Endothelial cell of umbilical vein (primary cell): ENCODE results near the gene RAB3C. TPM values are rescaled to one million over a fixed set of nuclear protein-coding genes. Genes with fewer than 3 reads are reported as not detected.

Experiments used
- BruUV-seq: library from RNA; stranded (reverse); fragments of 400-500 nt; replicated peaks from 2 replicates; lab custom pipeline; 2021; lab: Mats Ljungman, UMichigan
- CTCF ChIA-PET: fragments of 300-600, 350-600 bp; sonication (Branson Sonifier 250); formaldehyde crosslinking; loops from one replicate; lab custom pipeline; 2021; ENCODE audit warnings: antibody characterized with exemption, inconsistent platforms; lab: Charles Lee
- POLR2A ChIA-PET: fragments of 300-600, 350-600 bp; sonication (Branson Sonifier 250); formaldehyde crosslinking; loops from one replicate; lab custom pipeline; 2021; ENCODE audit warnings: antibody characterized with exemption, inconsistent platforms; lab: Charles Lee
- DNase-seq: peaks from one replicate; pipeline ENCODE4 v3.0.0-alpha.2; 2011; ENCODE audit warnings: low read depth, low spot score
- FAIRE-seq: peaks from 2 replicates; lab custom pipeline; 2011; peaks lifted over from hg19 to GRCh38; lab: Jason Lieb, UNC
- H2AFZ ChIP-seq: 2 replicates; pipeline ENCODE4 v1.6.0; 2012; ENCODE audit warnings: low read depth, low read length, control low read depth, inconsistent platforms
- H3K27ac ChIP-seq: 2 replicates; pipeline ENCODE4 v1.5.1; 2011; ENCODE audit warnings: low read depth, mild to moderate bottlenecking, control low read depth, low read length, moderate library complexity; ENCODE audit not compliant: insufficient read depth
- H3K27me3 ChIP-seq, 2 experiments: 2 replicates each; pipeline versions ENCODE4 v1.6.0 to v1.6.1; 2011; ENCODE audit warnings: low read length in 2 of 2, mixed read lengths in 1 of 2; ENCODE audit not compliant: control insufficient read depth in 2 of 2, insufficient read depth in 2 of 2
- H3K36me3 ChIP-seq, 2 experiments: 2 replicates in 1 of 2; 3 replicates in 1 of 2; pipeline ENCODE4 v1.5.1; 2011; ENCODE audit warnings: low read length in 2 of 2, mild to moderate bottlenecking in 1 of 2, moderate library complexity in 1 of 2; ENCODE audit not compliant: control insufficient read depth in 2 of 2, insufficient read depth in 2 of 2; ENCODE audit errors: extremely low read depth in 1 of 2
- H3K4me1 ChIP-seq: 3 replicates; pipeline ENCODE4 v1.5.1; 2011; ENCODE audit warnings: mild to moderate bottlenecking, low read length; ENCODE audit not compliant: control insufficient read depth, insufficient read depth; ENCODE audit errors: extremely low read depth
- H3K4me2 ChIP-seq: 2 replicates; pipeline ENCODE4 v1.6.1; 2011; ENCODE audit warnings: low read length, control low read depth, mixed read lengths; ENCODE audit not compliant: insufficient read depth
- H3K4me3 ChIP-seq, 3 experiments: fragments of 200-600 bp in 1 of 3; sonication (generic), shearing (Covaris generic) in 1 of 3; replicated peaks in 1 of 3; 2 replicates each; pipeline ENCODE4 v1.5.1; 2011 to 2016; ENCODE audit warnings: control low read depth in 3 of 3, low read length in 3 of 3, mild to moderate bottlenecking in 2 of 3, inconsistent platforms in 1 of 3, low read depth in 1 of 3, moderate library complexity in 1 of 3; ENCODE audit not compliant: insufficient read depth in 1 of 3
- H3K79me2 ChIP-seq: 2 replicates; pipeline ENCODE4 v1.6.0; 2012; ENCODE audit warnings: low read length, inconsistent platforms; ENCODE audit not compliant: control insufficient read depth, insufficient read depth
- H3K9ac ChIP-seq: replicated peaks from 2 replicates; pipeline ENCODE3; 2011; ENCODE audit warnings: low read length, control low read depth; ENCODE audit not compliant: insufficient read depth; ENCODE audit errors: extremely low read depth
- H3K9me1 ChIP-seq: replicated peaks from 3 replicates; pipeline ENCODE4 v1.6.0; 2011; ENCODE audit warnings: mild to moderate bottlenecking, low read length; ENCODE audit not compliant: control insufficient read depth, insufficient read depth; ENCODE audit errors: extremely low read depth
- H3K9me3 ChIP-seq: replicated peaks from 2 replicates; pipeline ENCODE4 v1.5.1; 2012; ENCODE audit warnings: low read length, inconsistent platforms; ENCODE audit not compliant: control insufficient read depth, insufficient read depth
- H4K20me1 ChIP-seq: replicated peaks from 2 replicates; pipeline ENCODE3; 2011; ENCODE audit warnings: mild to moderate bottlenecking, low read length; ENCODE audit not compliant: control insufficient read depth, insufficient read depth; ENCODE audit errors: extremely low read depth
- CTCF ChIP-seq, 2 donors: IDR thresholded peaks; 1 replicate in 1 of 2; 2 replicates in 1 of 2; pipeline ENCODE4 v1.5.1; 2011; ENCODE audit warnings: low read length in 2 of 2, mild to moderate bottlenecking in 2 of 2, moderate library complexity in 2 of 2, control low read depth in 1 of 2, inconsistent platforms in 1 of 2, low read depth in 1 of 2; ENCODE audit not compliant: insufficient read depth in 1 of 2; ENCODE audit errors: extremely low read depth in 1 of 2
- EZH2 ChIP-seq: IDR thresholded peaks from 2 replicates; pipeline ENCODE4 v1.6.1; 2012; ENCODE audit warnings: borderline replicate concordance, low read depth, mild to moderate bottlenecking, moderate library complexity, low read length, inconsistent platforms; ENCODE audit not compliant: severe bottlenecking
- FOS ChIP-seq: IDR thresholded peaks from 2 replicates; pipeline ENCODE4 v1.6.1; 2011; ENCODE audit warnings: mild to moderate bottlenecking, low read length, moderate library complexity, borderline replicate concordance; ENCODE audit not compliant: insufficient read depth
- GATA2 ChIP-seq: IDR thresholded peaks from 2 replicates; pipeline ENCODE4 v1.7.0; 2011; ENCODE audit warnings: low read depth, mild to moderate bottlenecking, moderate library complexity, mixed read lengths, low read length; ENCODE audit not compliant: insufficient read length, insufficient read depth
- JUN ChIP-seq: IDR thresholded peaks from 2 replicates; pipeline ENCODE4 v1.6.1; 2011; ENCODE audit warnings: borderline replicate concordance, low read depth; ENCODE audit not compliant: insufficient read length, insufficient read depth
- MAX ChIP-seq: IDR thresholded peaks from 2 replicates; pipeline ENCODE4 v1.6.1; 2011; ENCODE audit not compliant: insufficient read depth, insufficient read length
- MYC ChIP-seq: IDR thresholded peaks from one replicate; pipeline ENCODE4 v1.6.1; 2011; ENCODE audit warnings: mild to moderate bottlenecking, low read depth, low read length
- POLR2A ChIP-seq: IDR thresholded peaks from 2 replicates; pipeline ENCODE4 v1.6.1; 2012; ENCODE audit warnings: low read depth, mild to moderate bottlenecking, control low read depth, low read length
- POLR2AphosphoS5 ChIP-seq: IDR thresholded peaks from 2 replicates; pipeline ENCODE4 v1.6.1; 2012; ENCODE audit warnings: low read depth, mild to moderate bottlenecking, control low read depth, low read length, moderate library complexity; ENCODE audit not compliant: insufficient read depth
- dilution Hi-C: fragments of 300-500 bp; cut with MboI; formaldehyde crosslinking; loops from one replicate; pipeline ENCODE4 v1.15.0; 2019; ENCODE audit warnings: low sequenced_read_pairs; ENCODE audit not compliant: extremely low pct_ligation_motif_present
- intact Hi-C: fragments of 100-400 bp; cut with micrococcal nuclease; formaldehyde crosslinking; loops from one replicate; pipeline ENCODE4 v1.10.0; 2022
- polyA plus RNA-seq, 4 experiments: library from polyadenylated mRNA; depleted of rRNA in 3 of 4; stranded (reverse) in 3 of 4; unstranded in 1 of 4; fragments of >200 nt; gene quantifications; 2 replicates each; pipeline versions ENCODE4 v1.2.1 to v1.2.3, GENCODE V29; 2011 to 2012; ENCODE audit warnings: missing spikeins in 1 of 4
- total RNA-seq: library from RNA; stranded (reverse); gene quantifications from 2 replicates; pipeline ENCODE4 v1.2.3, GENCODE V29; 2021

RAB3C gene
- total and polyA plus RNA-seq, 2 donors (not counting 3 experiments of a cell fraction or from before 2014, with no cell fraction given), result 0.04 to 0.66 TPM

- no peak overlapping the region for H3K27ac ChIP-seq
- H3K36me3 ChIP-seq, result no peaks in the 10 kb centered on the region
- intact Hi-C loops (loop anchor here (1.0 to 5.0 kb wide), 3 partner anchors 116 to 491 kb away; no protein-coding TSS in a partner anchor), dilution Hi-C loops (no loop called here)
- POLR2A ChIA-PET, result interaction anchor here (0.7 to 0.8 kb wide), 2 partner anchors 130 to 1937 kb away, joined by 7 read pairs; no protein-coding TSS in a partner anchor
- BruUV-seq, result no TSS peak
- no peak overlapping the region for H3K4me3 ChIP-seq
- DNase-seq (peak; percentile 63), FAIRE-seq (peak; percentile 85)
- no peaks in the 10 kb centered on the region for H3K9me1 ChIP-seq
- no peaks in the 10 kb centered on the region for H3K9me3 ChIP-seq
- no peaks in the 10 kb centered on the region for H3K4me1 ChIP-seq
- H4K20me1 ChIP-seq, result no peaks in the 10 kb centered on the region
- no peaks in the 10 kb centered on the region for H3K79me2 ChIP-seq
- CTCF ChIA-PET, result interaction anchor here (0.5 to 6.7 kb wide), 42 partner anchors 8 to 1201 kb away, joined by 3 to 69 read pairs (median 4); no protein-coding TSS in a partner anchor
- H2AFZ ChIP-seq, result peak overlapping the region; percentile 60
- no peak overlapping the region for H3K9ac ChIP-seq
- no peak overlapping the region for H3K4me2 ChIP-seq
- peaks cover 12 to 14% of the 10 kb centered on the region in 2 experiments for H3K27me3 ChIP-seq
- TF ChIP-seq POLR2AphosphoS5, result no peak
- TF ChIP-seq CTCF (IDR thresholded peaks at IDR 0.05; ENCODE audit: extremely low read depth in 1 of 2, insufficient read depth in 1 of 2, low read depth in 1 of 2, low read length in 2 of 2), result peak; percentile 71 to 72
- TF ChIP-seq MAX, result peak; percentile 44
- TF ChIP-seq FOS, result no peak
- no peak for TF ChIP-seq GATA2
- TF ChIP-seq JUN, result no peak
- no peak for TF ChIP-seq POLR2A
- TF ChIP-seq MYC, result no peak
- no peak for TF ChIP-seq EZH2
Observed at GRCh38 chr5:58891086-58891970, 308.5 kb downstream of the RAB3C start.
